Measurements from ENCODE around the gene ZNF281. TPM values are rescaled to one million over a fixed set of nuclear protein-coding genes. Genes with fewer than 3 reads are reported as not detected.

Gene ZNF281
- total and polyA plus RNA-seq, 2 of the 4 experiments (the other 2 are of a cell fraction), result 7.0 to 37.5 TPM

- 83% methylated on average over 2 of the region's 6 CpGs; no CpG with 5 or more reads in 1 of the 2 experiments for WGBS, 2 experiments (ENCODE audit: extremely low coverage in 2 of 2, insufficient read length in 1 of 2)
- peak overlapping the region in 1 of 2 experiments; percentile 62; a peak in 2 of 4 replicates for H4K8ac ChIP-seq (ENCODE audit: low read depth in 2 of 2, low read length in 2 of 2)
- peak overlapping the region; percentile 75; the same call in 1 of the 2 replicates for H4K5ac ChIP-seq (ENCODE audit: low read depth, low read length)
- H2AK9ac ChIP-seq (replicated peaks; ENCODE audit: low read depth, low read length, poor library complexity), result no peak overlapping the region
- ChIA-PET POLR2A (ENCODE audit: unreplicated experiment) (no interaction called here), CTCF (interaction anchor here (1.3 kb wide), 1 partner anchor 48 kb away, joined by 5 read pairs; no protein-coding TSS in a partner anchor)
- intact Hi-C loops (cut with micrococcal nuclease) (no loop called here), in situ Hi-C loops (cut with MboI; ENCODE audit: low sequenced_read_pairs) (no loop called here), dilution Hi-C loops (cut with HindIII; ENCODE audit: low sequenced_read_pairs, unreplicated experiment) (no loop called here)
- H2BK20ac ChIP-seq (ENCODE audit: low read depth, low read length), result peak overlapping the region; percentile 83
- no peaks in the 10 kb centered on the region for H3K27me3 ChIP-seq (ENCODE audit: control insufficient read depth, insufficient read depth, low read length)
- H3K4me1 ChIP-seq (ENCODE audit: control insufficient read depth, insufficient read depth, low read length), result peaks cover 14% of the 10 kb centered on the region
- peak overlapping the region; percentile 98; the same call in 1 of the 3 replicates for H2BK15ac ChIP-seq (ENCODE audit: low read depth, low read length)
- H2BK5ac ChIP-seq (ENCODE audit: low read depth, low read length, poor library complexity, severe bottlenecking), result peak overlapping the region; percentile 86
- peak overlapping the region; percentile 85 for H3K14ac ChIP-seq (replicated peaks; ENCODE audit: low read depth, low read length)
- no TSS peak for BruUV-seq (replicated peaks)
- no peaks in the 10 kb centered on the region for H3K36me3 ChIP-seq (ENCODE audit: control insufficient read depth, insufficient read depth, low read length)
- H2BK120ac ChIP-seq (ENCODE audit: low read depth, low read length), result peak overlapping the region; percentile 90
- H4K20me1 ChIP-seq (ENCODE audit: insufficient read depth, low read length), result no peaks in the 10 kb centered on the region
- no peak for ATAC-seq (ENCODE audit: low read depth)
- no peak for DNase-seq
- H3K4me3 ChIP-seq (ENCODE audit: insufficient read depth, low read depth, low read length), result no peak overlapping the region
- H3K4ac ChIP-seq (ENCODE audit: low read depth, low read length), result peak overlapping the region; percentile 60; the same call in 1 of the 2 replicates
- no peaks in the 10 kb centered on the region; a peak in 1 of 4 replicates for H3K79me1 ChIP-seq (ENCODE audit: low read depth in 1 of 2, low read length in 2 of 2)
- TF ChIP-seq SMC3 (IDR thresholded peaks at IDR 0.05; ENCODE audit: low read depth, low read length) (no peak), MAZ (IDR thresholded peaks at IDR 0.05; ENCODE audit: borderline replicate concordance, low read depth, low read length) (no peak), CHD1 (IDR thresholded peaks at IDR 0.05; ENCODE audit: low read depth, low read length) (no peak), POLR2A (IDR thresholded peaks at IDR 0.05; ENCODE audit: low read depth, low read length) (no peak), MAFK (IDR thresholded peaks at IDR 0.05; ENCODE audit: low read depth, low read length) (no peak), CEBPB (IDR thresholded peaks at IDR 0.05; ENCODE audit: low read depth, low read length) (no peak), RCOR1 (IDR thresholded peaks at IDR 0.05; ENCODE audit: insufficient replicate concordance, low read length) (no peak)
- TF ChIP-seq, protein P1, sequence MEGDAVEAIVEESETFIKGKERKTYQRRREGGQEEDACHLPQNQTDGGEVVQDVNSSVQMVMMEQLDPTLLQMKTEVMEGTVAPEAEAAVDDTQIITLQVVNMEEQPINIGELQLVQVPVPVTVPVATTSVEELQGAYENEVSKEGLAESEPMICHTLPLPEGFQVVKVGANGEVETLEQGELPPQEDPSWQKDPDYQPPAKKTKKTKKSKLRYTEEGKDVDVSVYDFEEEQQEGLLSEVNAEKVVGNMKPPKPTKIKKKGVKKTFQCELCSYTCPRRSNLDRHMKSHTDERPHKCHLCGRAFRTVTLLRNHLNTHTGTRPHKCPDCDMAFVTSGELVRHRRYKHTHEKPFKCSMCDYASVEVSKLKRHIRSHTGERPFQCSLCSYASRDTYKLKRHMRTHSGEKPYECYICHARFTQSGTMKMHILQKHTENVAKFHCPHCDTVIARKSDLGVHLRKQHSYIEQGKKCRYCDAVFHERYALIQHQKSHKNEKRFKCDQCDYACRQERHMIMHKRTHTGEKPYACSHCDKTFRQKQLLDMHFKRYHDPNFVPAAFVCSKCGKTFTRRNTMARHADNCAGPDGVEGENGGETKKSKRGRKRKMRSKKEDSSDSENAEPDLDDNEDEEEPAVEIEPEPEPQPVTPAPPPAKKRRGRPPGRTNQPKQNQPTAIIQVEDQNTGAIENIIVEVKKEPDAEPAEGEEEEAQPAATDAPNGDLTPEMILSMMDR (conservative IDR thresholded peaks at IDR 0.05; ENCODE audit: low read depth, low read length), result no peak
- 0 out of 2 replicates have a peak overlapping the region, but pooled peaks have one; percentile 14 for H4K91ac ChIP-seq (ENCODE audit: insufficient read depth, low read depth, low read length)
- H3K4me2 ChIP-seq (ENCODE audit: low read depth, low read length), result no peak overlapping the region
- peaks cover 9% of the 10 kb centered on the region for H3K9me1 ChIP-seq (ENCODE audit: insufficient read depth, low read length)
- 0 out of 2 replicates have a peak overlapping the region, but pooled peaks have one; percentile 52 for H3K23ac ChIP-seq (ENCODE audit: low read depth, low read length)
- H3K27ac ChIP-seq (ENCODE audit: insufficient read depth, low read length), result no peak overlapping the region
- no peak overlapping the region for H2AFZ ChIP-seq (replicated peaks; ENCODE audit: low read length, poor library complexity)
- no peak overlapping the region for H3K56ac ChIP-seq (ENCODE audit: extremely low read depth, insufficient read depth, low read length)
- H3K18ac ChIP-seq (ENCODE audit: low read depth, low read length), result peak overlapping the region; percentile 21; the same call in 1 of the 2 replicates
- peak overlapping the region; percentile 73; the same call in 1 of the 2 replicates for H2AK5ac ChIP-seq (ENCODE audit: low read depth, low read length)
- no peak overlapping the region for H3K9ac ChIP-seq (ENCODE audit: low read depth, low read length)
- H3K9me3 ChIP-seq (ENCODE audit: control insufficient read depth, insufficient read depth, low read length), result no peaks in the 10 kb centered on the region
Observed at GRCh38 chr1:200368556-200368955, 41.3 kb downstream of the ZNF281 start.
